HEK293 (cell line): ENCODE results near the gene AOC3.

ENCODE experiments used
- CTCF ChIA-PET: fragments of 350-600 bp; formaldehyde crosslinking; extraction: SDS; loops from one replicate; lab custom pipeline; 2021; ENCODE audit warnings: antibody characterized with exemption; lab: Yijun Ruan, JAX
- POLR2A ChIA-PET: fragments of 300-600 bp; formaldehyde crosslinking; extraction: SDS; loops from one replicate; lab custom pipeline; 2020; ENCODE audit warnings: antibody characterized with exemption, inconsistent platforms; lab: Yijun Ruan, JAX
- H3K27ac ChIP-seq: fragments of 200-500 bp; sonication (Bioruptor generic); 2 replicates; pipeline ENCODE4 v1.5.1; 2014; ENCODE audit warnings: low read depth, low read length, control low read depth, inconsistent platforms; ENCODE audit errors: extremely low read depth
- H3K36me3 ChIP-seq, 2 experiments: fragments of 200-500 bp in 1 of 2; sonication (Bioruptor generic) in 1 of 2; 1 replicate in 1 of 2; 2 replicates in 1 of 2; pipeline ENCODE4 v1.5.1; 2014 to 2017; ENCODE audit warnings: inconsistent platforms in 2 of 2, low read length in 2 of 2; ENCODE audit not compliant: control insufficient read depth in 2 of 2, insufficient read depth in 1 of 2
- H3K4me1 ChIP-seq: fragments of 200-500 bp; sonication (Bioruptor generic); 2 replicates; pipeline ENCODE4 v1.5.1; 2014; ENCODE audit warnings: mild to moderate bottlenecking, low read length, inconsistent platforms; ENCODE audit not compliant: control insufficient read depth, insufficient read depth
- H3K4me3 ChIP-seq: 2 replicates; pipeline ENCODE4 v1.5.1; 2011; ENCODE audit warnings: low read depth, mild to moderate bottlenecking, control low read depth, low read length, moderate library complexity
- H3K9me3 ChIP-seq: fragments of 200-500 bp; sonication (Bioruptor generic); 2 replicates; pipeline ENCODE4 v1.5.1; 2014; ENCODE audit warnings: low read depth, low read length, inconsistent platforms; ENCODE audit not compliant: control insufficient read depth, insufficient read depth
- AEBP2 ChIP-seq: fragments of 450-650 bp; formaldehyde crosslinking; IDR thresholded peaks from 2 replicates; pipeline ENCODE4 v1.5.1; 2016; ENCODE audit warnings: missing biosample characterization, missing genetic modification characterization, borderline replicate concordance
- MYNN ChIP-seq: fragments of 450-650 bp; formaldehyde crosslinking; IDR thresholded peaks from 2 replicates; pipeline ENCODE4 v1.5.1; 2016; ENCODE audit warnings: missing biosample characterization, missing genetic modification characterization, borderline replicate concordance
- MZF1 ChIP-seq: fragments of 450-650 bp; formaldehyde crosslinking; IDR thresholded peaks from 2 replicates; pipeline ENCODE4 v1.5.1; 2017; ENCODE audit warnings: missing biosample characterization, missing genetic modification characterization, borderline replicate concordance
- PRDM2 ChIP-seq: fragments of 450-650 bp; formaldehyde crosslinking; IDR thresholded peaks from 2 replicates; pipeline ENCODE4 v1.5.1; 2016; ENCODE audit warnings: missing biosample characterization, missing genetic modification characterization, borderline replicate concordance
- SETDB1 ChIP-seq: IDR thresholded peaks from one replicate; pipeline ENCODE4 v1.6.1; 2017; ENCODE audit warnings: mild to moderate bottlenecking, low read length, moderate library complexity, mixed read lengths; ENCODE audit not compliant: insufficient read length
- ZBTB1 ChIP-seq: fragments of 450-650 bp; formaldehyde crosslinking; IDR thresholded peaks from 2 replicates; pipeline ENCODE4 v1.5.1; 2016; ENCODE audit warnings: missing biosample characterization, missing genetic modification characterization
- ZBTB7A ChIP-seq: fragments of 450-650 bp; formaldehyde crosslinking; IDR thresholded peaks from 2 replicates; pipeline ENCODE4 v1.5.1; 2016; ENCODE audit warnings: low read depth, missing biosample characterization, missing genetic modification characterization
- ZNF174 ChIP-seq: fragments of 450-650 bp; formaldehyde crosslinking; IDR thresholded peaks from 2 replicates; pipeline ENCODE4 v1.5.0; 2017; ENCODE audit warnings: missing biosample characterization, mild to moderate bottlenecking, missing genetic modification characterization
- ZNF19 ChIP-seq: fragments of 450-650 bp; formaldehyde crosslinking; IDR thresholded peaks from 2 replicates; pipeline ENCODE4; 2016; ENCODE audit warnings: missing biosample characterization, missing genetic modification characterization, low read depth
- ZNF292 ChIP-seq: fragments of 450-650 bp; formaldehyde crosslinking; IDR thresholded peaks from 2 replicates; pipeline ENCODE4 v1.5.1; 2016; ENCODE audit warnings: low read depth, missing biosample characterization, missing genetic modification characterization, borderline replicate concordance
- ZNF341 ChIP-seq: fragments of 450-650 bp; formaldehyde crosslinking; IDR thresholded peaks from 2 replicates; pipeline ENCODE4; 2016; ENCODE audit warnings: low read depth, missing biosample characterization, missing genetic modification characterization
- ZNF37A ChIP-seq: fragments of 450-650 bp; IDR thresholded peaks from 2 replicates; pipeline ENCODE4 v1.5.1; 2018; ENCODE audit warnings: missing biosample characterization, missing genetic modification characterization
- ZNF449 ChIP-seq: fragments of 450-650 bp; formaldehyde crosslinking; IDR thresholded peaks from 2 replicates; pipeline ENCODE4 v1.5.1; 2017; ENCODE audit warnings: missing biosample characterization, mild to moderate bottlenecking, missing genetic modification characterization, moderate library complexity
- ZNF488 ChIP-seq: fragments of 450-650 bp; formaldehyde crosslinking; IDR thresholded peaks from 2 replicates; pipeline ENCODE4 v1.5.1; 2016; ENCODE audit warnings: missing biosample characterization, missing genetic modification characterization
- ZNF549 ChIP-seq: fragments of 450-650 bp; IDR thresholded peaks from 2 replicates; pipeline ENCODE4 v1.5.1; 2018; ENCODE audit warnings: missing biosample characterization, missing genetic modification characterization, mild to moderate bottlenecking, inconsistent platforms, moderate library complexity
- ZNF623 ChIP-seq: fragments of 450-650 bp; formaldehyde crosslinking; IDR thresholded peaks from 2 replicates; pipeline ENCODE4 v1.5.1; 2016; ENCODE audit warnings: missing biosample characterization, missing genetic modification characterization
- ZNF654 ChIP-seq: fragments of 450-650 bp; formaldehyde crosslinking; IDR thresholded peaks from 2 replicates; pipeline ENCODE4 v1.5.1; 2016; ENCODE audit warnings: low read depth, missing biosample characterization, missing genetic modification characterization
- ZNF677 ChIP-seq: fragments of 450-650 bp; IDR thresholded peaks from 2 replicates; pipeline ENCODE4 v1.5.0; 2018; ENCODE audit warnings: missing biosample characterization, mild to moderate bottlenecking, missing genetic modification characterization, moderate library complexity
- ZNF768 ChIP-seq: fragments of 450-650 bp; formaldehyde crosslinking; IDR thresholded peaks from 2 replicates; pipeline ENCODE4 v1.5.1; 2018; ENCODE audit warnings: missing biosample characterization, mild to moderate bottlenecking, missing genetic modification characterization
- ZNF830 ChIP-seq: fragments of 450-650 bp; IDR thresholded peaks from 2 replicates; pipeline ENCODE4 v1.5.0; 2018; ENCODE audit warnings: missing biosample characterization, missing genetic modification characterization, low read depth, mild to moderate bottlenecking, moderate library complexity

AOC3 gene

GRCh38 chr17:42857389-42857788 lies 6.4 kb downstream of the AOC3 start:
- H3K36me3 ChIP-seq, result peaks cover 0 to 4% of the 10 kb centered on the region in 2 experiments; a peak in 2 of 3 replicates
- no peaks in the 10 kb centered on the region for H3K9me3 ChIP-seq
- ChIA-PET POLR2A (interaction anchor here (0.6 kb wide), 1 partner anchor 322 kb away, joined by 3 read pairs; the partner anchor contains the start of gene NAGLU), CTCF (interaction anchor here (0.5 kb wide), 1 partner anchor 22 kb away, joined by 3 read pairs; no protein-coding TSS in a partner anchor)
- no peaks in the 10 kb centered on the region for H3K4me1 ChIP-seq
- H3K4me3 ChIP-seq, result no peak overlapping the region
- TF ChIP-seq ZBTB1 (no peak), SETDB1 (no peak), ZNF623 (tag by site-specific recombination) (no peak), ZNF19 (tag by site-specific recombination) (no peak), ZNF654 (tag by site-specific recombination) (no peak), ZNF449 (tag by site-specific recombination) (no peak), ZNF37A (tag by site-specific recombination) (no peak), ZNF768 (no peak), ZNF549 (tag by site-specific recombination) (no peak), AEBP2 (tag by site-specific recombination) (no peak)
- H3K27ac ChIP-seq, result no peak overlapping the region

- Histone ChIP-seq H3K4me1 (no peaks in the 10 kb centered on the region), H3K9me3 (no peaks in the 10 kb centered on the region; the same call in 1 of the 2 replicates), H3K27ac (no peak overlapping the region), H3K4me3 (no peak overlapping the region), H3K36me3 (no peaks in the 10 kb centered on the region)
- ChIA-PET POLR2A (no interaction called here), CTCF (interaction anchor here (1.2 to 1.3 kb wide), 2 partner anchors 22 to 45 kb away, joined by 4 to 5 read pairs; no protein-coding TSS in a partner anchor)
- TF ChIP-seq ZNF341, result 0 out of 2 replicates have a peak, but pooled peaks have one; percentile 22
- TF ChIP-seq ZNF677, result no peak
These were observed 14.7 kb downstream of the AOC3 start for GRCh38 chr17:42865638-42866094.

- ChIA-PET POLR2A (interaction anchor here (1.8 kb wide), 1 partner anchor 42 kb away, joined by 4 read pairs; the partner anchor contains the start of gene BECN1), CTCF (interaction anchor here (1.0 kb wide), 1 partner anchor 289 kb away, joined by 3 read pairs; the partner anchor contains the start of gene PSMC3IP)
- H3K9me3 ChIP-seq, result no peaks in the 10 kb centered on the region; the same call in 1 of the 2 replicates
- no peaks in the 10 kb centered on the region for H3K4me1 ChIP-seq
- H3K27ac ChIP-seq, result no peak overlapping the region
- no peak overlapping the region for H3K4me3 ChIP-seq
- no peaks in the 10 kb centered on the region for H3K36me3 ChIP-seq
- no peak for TF ChIP-seq ZNF654 (tag by site-specific recombination)
- no peak for TF ChIP-seq ZNF830 (tag by site-specific recombination)
- no peak for TF ChIP-seq ZBTB7A (tag by site-specific recombination)
- TF ChIP-seq ZNF292, result no peak
- TF ChIP-seq ZNF174 (tag by site-specific recombination), result no peak
- TF ChIP-seq MYNN, result no peak
- no peak for TF ChIP-seq MZF1 (tag by site-specific recombination)
- TF ChIP-seq PRDM2, result no peak
- TF ChIP-seq ZNF488 (tag by site-specific recombination), result no peak
These were observed 15.2 kb downstream of the AOC3 start for GRCh38 chr17:42866216-42866615.
